K562 (cell line): ENCODE data around the gene GLYAT. TPM values are rescaled to one million over a fixed set of nuclear protein-coding genes. Genes with fewer than 3 reads are reported as not detected.

Experiments
- ATF1 ChIP-seq, 2 experiments: fragments of 450-650 bp in 1 of 2; IDR thresholded peaks; 2 replicates each; pipeline ENCODE4 v1.6.1; 2016; ENCODE audit warnings: missing compliant biosample characterization in 1 of 2, missing genetic modification characterization in 1 of 2
- CBFA2T3 ChIP-seq: fragments of 450-650 bp; IDR thresholded peaks from 2 replicates; pipeline ENCODE4 v1.6.1; 2017
- CTBP1 ChIP-seq: fragments of 450-650 bp; IDR thresholded peaks from 2 replicates; pipeline ENCODE4 v1.6.1; 2016; ENCODE audit warnings: borderline replicate concordance
- FOXA3 ChIP-seq, 2 experiments: fragments of 450-650 bp in 1 of 2; sonication (generic) in 1 of 2; formaldehyde crosslinking; IDR thresholded peaks in 1 of 2; conservative IDR thresholded peaks in 1 of 2; 2 replicates each; pipeline versions ENCODE4 v1.4.0 to v1.8.0; 2020 to 2022; ENCODE audit warnings: mild to moderate bottlenecking in 2 of 2, missing genetic modification reagents in 1 of 2
- FOXJ2 ChIP-seq: fragments of 200-800 bp; sonication (Bioruptor generic); IDR thresholded peaks from 2 replicates; pipeline ENCODE4 v1.6.1; 2016; ENCODE audit warnings: missing genetic modification characterization, missing compliant biosample characterization
- HDAC1 ChIP-seq, 2 experiments: fragments of 450-650 bp; IDR thresholded peaks; 2 replicates each; pipeline ENCODE4 v1.6.1; 2016 to 2017; ENCODE audit warnings: inconsistent platforms in 1 of 2, mild to moderate bottlenecking in 1 of 2, moderate library complexity in 1 of 2
- HLTF ChIP-seq: fragments of 450-650 bp; IDR thresholded peaks from 2 replicates; pipeline ENCODE4 v1.6.1; 2016
- KDM4B ChIP-seq, 2 experiments: fragments of 450-650 bp in 1 of 2; sonication (generic) in 1 of 2; IDR thresholded peaks; 2 replicates each; pipeline ENCODE4 v1.6.1; 2016 to 2017; ENCODE audit warnings: borderline replicate concordance in 2 of 2, antibody characterized with exemption in 1 of 2, low read depth in 1 of 2, mild to moderate bottlenecking in 1 of 2
- MEIS2 ChIP-seq: fragments of 450-650 bp; IDR thresholded peaks from 2 replicates; pipeline ENCODE4 v1.6.1; 2014; ENCODE audit warnings: mild to moderate bottlenecking; ENCODE audit not compliant: partially characterized antibody
- NCOA2 ChIP-seq, 2 experiments: fragments of 450-650 bp; IDR thresholded peaks; 2 replicates each; pipeline ENCODE4 v1.6.1; 2018; ENCODE audit warnings: mild to moderate bottlenecking in 2 of 2, moderate library complexity in 1 of 2; ENCODE audit not compliant: partially characterized antibody in 2 of 2
- RCOR1 ChIP-seq, 2 experiments: IDR thresholded peaks; 2 replicates each; pipeline ENCODE4 v1.6.1; 2012; ENCODE audit warnings: low read depth in 2 of 2, low read length in 2 of 2, borderline replicate concordance in 1 of 2, improper control_type of control experiment in 1 of 2
- REST ChIP-seq, 2 experiments: fragments of 450-650 bp; formaldehyde crosslinking in 1 of 2; IDR thresholded peaks; 2 replicates each; pipeline versions ENCODE4 v1.4.0 to v1.6.1; 2014 to 2020; ENCODE audit warnings: mild to moderate bottlenecking in 2 of 2, borderline replicate concordance in 1 of 2, low read depth in 1 of 2
- SIN3A ChIP-seq, 2 experiments: fragments of 150-350 bp in 1 of 2; IDR thresholded peaks; 2 replicates each; pipeline ENCODE4 v1.6.1; 2011 to 2016; ENCODE audit warnings: borderline replicate concordance in 2 of 2, low read depth in 2 of 2, low read length in 2 of 2, mild to moderate bottlenecking in 2 of 2, moderate library complexity in 2 of 2; ENCODE audit not compliant: control insufficient read depth in 1 of 2
- SOX6 ChIP-seq: fragments of 450-650 bp; IDR thresholded peaks from 2 replicates; pipeline ENCODE4 v1.6.1; 2014; ENCODE audit warnings: mild to moderate bottlenecking
- TAF7 ChIP-seq: fragments of 450-650 bp; IDR thresholded peaks from 2 replicates; pipeline ENCODE4 v1.6.1; 2016; ENCODE audit warnings: missing genetic modification characterization, missing compliant biosample characterization
- ZNF232 ChIP-seq: sonication (generic); formaldehyde crosslinking; IDR thresholded peaks from 2 replicates; pipeline ENCODE4 v1.8.0; 2022; ENCODE audit warnings: mild to moderate bottlenecking, missing genetic modification reagents
- ZNF696 ChIP-seq: fragments of 250-450 bp; sonication (Bioruptor Pico); conservative IDR thresholded peaks from 2 replicates; pipeline ENCODE4 v1.4.0; 2020; ENCODE audit warnings: mild to moderate bottlenecking, moderate library complexity
- ZNF699 ChIP-seq: fragments of 250-450 bp; sonication (Bioruptor Pico); IDR thresholded peaks from 2 replicates; pipeline ENCODE4 v1.8.0; 2021; ENCODE audit warnings: mild to moderate bottlenecking, moderate library complexity; ENCODE audit not compliant: insufficient replicate concordance
- polyA plus RNA-seq, 8 experiments: library from polyadenylated mRNA; depleted of rRNA in 4 of 8; stranded (reverse) in 5 of 8; unstranded in 3 of 8; fragments of >200 nt; fragmentation: Nextera tagmentation in 2 of 8; fragmentation: Illumina TruSeq in 1 of 8; extraction: Ambion mirVana in 2 of 8; extraction: Trizol in 1 of 8; gene quantifications; 2 replicates each; pipeline versions ENCODE4 v1.2.1 to v1.2.3, GENCODE V29; 2011 to 2014; ENCODE audit warnings: inconsistent platforms in 1 of 8, missing spikeins in 1 of 8
- total RNA-seq, 7 experiments: library from RNA; depleted of rRNA in 6 of 7; stranded (reverse); fragments of >200 nt in 6 of 7; fragmentation: Illumina TruSeq in 2 of 7; extraction: Trizol in 2 of 7; gene quantifications; 2 replicates each; pipeline versions ENCODE4 v1.2.1 to v1.2.3, GENCODE V29; 2011 to 2021; ENCODE audit warnings: low replicate concordance in 1 of 7

The GLYAT gene
- total and polyA plus RNA-seq, 9 of the 15 experiments (the other 6 are each of a cell fraction or from before 2014, with no cell fraction given), result not detected

GRCh38 chr11:58671983-58672633 is 59.6 kb downstream of the GLYAT start (continued):
- peak; percentile 68 for TF ChIP-seq REST (IDR thresholded peaks at IDR 0.05; ENCODE audit: borderline replicate concordance)
- TF ChIP-seq REST (CRISPR knock-in tag; IDR thresholded peaks at IDR 0.05; ENCODE audit: low read depth), result no peak
- peak in 1 of 2 experiments; percentile 82; a peak in 2 of 4 replicates for TF ChIP-seq HDAC1 (IDR thresholded peaks at IDR 0.05)
- TF ChIP-seq SIN3A (IDR thresholded peaks at IDR 0.05; ENCODE audit: borderline replicate concordance in 2 of 2, control insufficient read depth in 1 of 2, low read depth in 2 of 2, low read length in 2 of 2), result no peak
- no peak for TF ChIP-seq FOXJ2
- TF ChIP-seq MEIS2, result peak; percentile 2
- no peak for TF ChIP-seq CTBP1
- TF ChIP-seq ZNF699 (CRISPR knock-in tag), result no peak
- TF ChIP-seq SOX6, result peak; percentile 76
- no peak for TF ChIP-seq TAF7
- TF ChIP-seq KDM4B (IDR thresholded peaks at IDR 0.05; ENCODE audit: borderline replicate concordance in 2 of 2, low read depth in 1 of 2), result no peak
- no peak for TF ChIP-seq NCOA2 (IDR thresholded peaks at IDR 0.05; ENCODE audit: partially characterized antibody in 2 of 2)
- no peak for TF ChIP-seq ZNF696 (CRISPR knock-in tag)
- no peak for TF ChIP-seq ATF1 (CRISPR knock-in tag; IDR thresholded peaks at IDR 0.05)
- TF ChIP-seq ATF1 (tag; IDR thresholded peaks at IDR 0.05), result 0 out of 2 replicates have a peak, but pooled peaks have one; percentile 10
- TF ChIP-seq FOXA3 (CRISPR knock-in tag; conservative IDR thresholded peaks at IDR 0.05 in 1 of 2, IDR thresholded peaks at IDR 0.05 in 1 of 2), result peak in 1 of 2 experiments; percentile 92; a peak in 2 of 4 replicates
- TF ChIP-seq RCOR1 (IDR thresholded peaks at IDR 0.05; ENCODE audit: borderline replicate concordance in 1 of 2, low read depth in 2 of 2, low read length in 2 of 2), result peak in 1 of 2 experiments; percentile 78; a peak in 2 of 4 replicates
- no peak for TF ChIP-seq ZNF232 (CRISPR knock-in tag)
- TF ChIP-seq HLTF, result no peak
- TF ChIP-seq CBFA2T3, result peak; percentile 69
